Activated naive CD8-positive, alpha-beta T cell (primary cell): ENCODE measurements around the gene GPS1.

Experiments
- H3K27ac Mint-ChIP-seq: one replicate; pipeline ENCODE4 v1.8.0; 2021; ENCODE audit warnings: mixed read lengths
- H3K27me3 Mint-ChIP-seq: one replicate; pipeline ENCODE4 v1.8.0; 2021; ENCODE audit warnings: mixed read lengths
- H3K36me3 Mint-ChIP-seq: one replicate; pipeline ENCODE4 v1.8.0; 2021; ENCODE audit warnings: mixed read lengths
- H3K4me1 Mint-ChIP-seq: one replicate; pipeline ENCODE4 v1.8.0; 2021; ENCODE audit warnings: low read depth, mixed read lengths
- H3K4me3 Mint-ChIP-seq: one replicate; pipeline ENCODE4 v1.8.0; 2021; ENCODE audit warnings: mild to moderate bottlenecking, mixed read lengths
- H3K9me3 Mint-ChIP-seq: one replicate; pipeline ENCODE4 v1.8.0; 2021; ENCODE audit warnings: low read depth, mixed read lengths

The GPS1 gene

DNA sequence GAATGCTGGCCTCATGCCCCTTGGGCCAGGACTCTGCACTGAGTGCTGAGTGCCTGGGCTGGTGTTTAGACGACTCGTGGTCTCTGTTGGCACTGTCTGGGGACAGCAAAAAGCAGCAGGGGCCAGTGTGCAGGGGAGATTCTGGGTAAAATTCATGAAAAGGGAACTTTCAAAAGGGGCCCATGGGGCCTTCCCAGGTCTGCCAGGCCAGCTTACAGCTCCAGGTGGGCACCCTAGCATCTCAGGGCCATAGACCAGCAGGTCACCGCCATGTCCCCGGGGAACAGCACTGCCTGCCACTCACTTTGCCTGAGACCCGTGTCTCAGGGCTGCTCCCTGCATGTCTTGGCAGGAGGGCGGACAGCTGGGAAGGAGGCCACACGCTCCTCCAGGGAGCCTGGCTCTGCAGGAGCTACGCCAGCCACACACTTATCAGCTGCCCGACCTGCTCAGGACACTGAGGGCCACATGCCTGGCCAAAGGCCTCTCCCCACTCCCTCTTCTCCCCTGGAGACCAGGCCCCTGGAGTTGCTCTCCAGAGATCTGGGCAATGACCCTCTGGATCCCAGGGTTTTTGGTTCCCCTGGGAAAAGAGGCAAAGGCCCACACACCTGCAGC is 55.1 kb downstream of the GPS1 start:
- Mint-ChIP-seq H3K9me3 (no peaks in the 10 kb centered on the region), H3K36me3 (no peaks in the 10 kb centered on the region), H3K27me3 (no peaks in the 10 kb centered on the region), H3K4me3 (peak overlapping the region; percentile 90), H3K4me1 (peaks cover 27% of the 10 kb centered on the region), H3K27ac (peak overlapping the region; percentile 92)
